ENCODE measurements around the gene PDLIM5.

Gene PDLIM5

GRCh38 chr4:94581766-94582165, 130.0 kb downstream of the PDLIM5 start:
- peaks cover 14% of the 10 kb centered on the region for H3K36me3 ChIP-seq (ENCODE audit: insufficient read depth, low read length)
- no peak overlapping the region for H3K4me3 ChIP-seq (ENCODE audit: low read length)
- peaks cover 12% of the 10 kb centered on the region for H3K4me1 ChIP-seq (ENCODE audit: insufficient read depth, low read length)
- H3K9ac ChIP-seq (ENCODE audit: low read depth, low read length) = no peak overlapping the region
- WGBS = 83% methylated on average over 1 of the region's 2 CpGs
- no peak overlapping the region for H3K27ac ChIP-seq (ENCODE audit: low read depth, low read length)
- no peaks in the 10 kb centered on the region for H3K27me3 ChIP-seq (ENCODE audit: insufficient read depth, low read length)
- no peaks in the 10 kb centered on the region for H3K9me3 ChIP-seq (ENCODE audit: insufficient read depth, low read depth, low read length)

GRCh38 chr4:94582517-94582916, 130.8 kb downstream of the PDLIM5 start:
- H3K36me3 ChIP-seq (ENCODE audit: insufficient read depth, low read length) = peaks cover 20% of the 10 kb centered on the region
- no peak overlapping the region for H3K4me3 ChIP-seq (ENCODE audit: low read length)
- H3K4me1 ChIP-seq (ENCODE audit: insufficient read depth, low read length) = peaks cover 5% of the 10 kb centered on the region
- 90% methylated on average over 2 of the region's 2 CpGs for WGBS
- H3K27ac ChIP-seq (ENCODE audit: low read depth, low read length) = no peak overlapping the region
- no peaks in the 10 kb centered on the region for H3K27me3 ChIP-seq (ENCODE audit: insufficient read depth, low read length)
- H3K9me3 ChIP-seq (ENCODE audit: insufficient read depth, low read depth, low read length) = no peaks in the 10 kb centered on the region
- no peak overlapping the region for H3K9ac ChIP-seq (ENCODE audit: low read depth, low read length)

GRCh38 chr4:94583914-94584641, 132.3 kb downstream of the PDLIM5 start:
- WGBS = 94% methylated on average over 3 of the region's 3 CpGs
- H3K36me3 ChIP-seq (ENCODE audit: insufficient read depth, low read length) = peaks cover 31% of the 10 kb centered on the region
- H3K4me1 ChIP-seq (ENCODE audit: insufficient read depth, low read length) = no peaks in the 10 kb centered on the region
- no peak overlapping the region for H3K27ac ChIP-seq (ENCODE audit: low read depth, low read length)
- no peak overlapping the region for H3K9ac ChIP-seq (ENCODE audit: low read depth, low read length)
- H3K27me3 ChIP-seq (ENCODE audit: insufficient read depth, low read length) = no peaks in the 10 kb centered on the region
- no peak overlapping the region for H3K4me3 ChIP-seq (ENCODE audit: low read length)
- H3K9me3 ChIP-seq (ENCODE audit: insufficient read depth, low read depth, low read length) = no peaks in the 10 kb centered on the region

GRCh38 chr4:94588896-94589693, 137.4 kb downstream of the PDLIM5 start:
- WGBS = no CpG with 5 or more reads among the region's 1 CpG
- H3K36me3 ChIP-seq (ENCODE audit: insufficient read depth, low read length) = peaks cover 36% of the 10 kb centered on the region
- no peaks in the 10 kb centered on the region for H3K9me3 ChIP-seq (ENCODE audit: insufficient read depth, low read depth, low read length)
- no peak overlapping the region for H3K4me3 ChIP-seq (ENCODE audit: low read length)
- no peak overlapping the region for H3K27ac ChIP-seq (ENCODE audit: low read depth, low read length)
- no peaks in the 10 kb centered on the region for H3K4me1 ChIP-seq (ENCODE audit: insufficient read depth, low read length)
- no peaks in the 10 kb centered on the region for H3K27me3 ChIP-seq (ENCODE audit: insufficient read depth, low read length)
- no peak overlapping the region for H3K9ac ChIP-seq (ENCODE audit: low read depth, low read length)

- Histone ChIP-seq H3K9me3 (ENCODE audit: insufficient read depth, low read depth, low read length) (no peaks in the 10 kb centered on the region), H3K27ac (ENCODE audit: low read depth, low read length) (no peak overlapping the region), H3K4me1 (ENCODE audit: insufficient read depth, low read length) (no peaks in the 10 kb centered on the region), H3K36me3 (ENCODE audit: insufficient read depth, low read length) (peaks cover 35% of the 10 kb centered on the region), H3K4me3 (ENCODE audit: low read length) (no peak overlapping the region), H3K9ac (ENCODE audit: low read depth, low read length) (no peak overlapping the region), H3K27me3 (ENCODE audit: insufficient read depth, low read length) (no peaks in the 10 kb centered on the region)
- WGBS = 91% methylated on average over 2 of the region's 2 CpGs
Measured at GRCh38 chr4:94590493-94590892, 138.8 kb downstream of the PDLIM5 start.

GRCh38 chr4:94591289-94591688, 139.5 kb downstream of the PDLIM5 start:
- WGBS = 96% methylated on average over 2 of the region's 2 CpGs
- Histone ChIP-seq H3K4me3 (ENCODE audit: low read length) (no peak overlapping the region), H3K9ac (ENCODE audit: low read depth, low read length) (no peak overlapping the region), H3K36me3 (ENCODE audit: insufficient read depth, low read length) (peaks cover 27% of the 10 kb centered on the region; the same call in 1 of the 2 replicates), H3K4me1 (ENCODE audit: insufficient read depth, low read length) (no peaks in the 10 kb centered on the region), H3K27ac (ENCODE audit: low read depth, low read length) (no peak overlapping the region), H3K9me3 (ENCODE audit: insufficient read depth, low read depth, low read length) (no peaks in the 10 kb centered on the region), H3K27me3 (ENCODE audit: insufficient read depth, low read length) (no peaks in the 10 kb centered on the region)

GRCh38 chr4:94595013-94595412, 143.3 kb downstream of the PDLIM5 start:
- H3K9ac ChIP-seq (ENCODE audit: low read depth, low read length) = no peak overlapping the region
- peaks cover 4% of the 10 kb centered on the region; the same call in 1 of the 2 replicates for H3K36me3 ChIP-seq (ENCODE audit: insufficient read depth, low read length)
- no peaks in the 10 kb centered on the region for H3K4me1 ChIP-seq (ENCODE audit: insufficient read depth, low read length)
- H3K27me3 ChIP-seq (ENCODE audit: insufficient read depth, low read length) = no peaks in the 10 kb centered on the region
- WGBS = 90% methylated on average over 1 of the region's 1 CpG
- no peak overlapping the region for H3K4me3 ChIP-seq (ENCODE audit: low read length)
- no peak overlapping the region for H3K27ac ChIP-seq (ENCODE audit: low read depth, low read length)
- no peaks in the 10 kb centered on the region for H3K9me3 ChIP-seq (ENCODE audit: insufficient read depth, low read depth, low read length)

GRCh38 chr4:94595880-94596483, 144.2 kb downstream of the PDLIM5 start:
- 74% methylated on average over 3 of the region's 5 CpGs for WGBS
- Histone ChIP-seq H3K27ac (ENCODE audit: low read depth, low read length) (no peak overlapping the region), H3K27me3 (ENCODE audit: insufficient read depth, low read length) (no peaks in the 10 kb centered on the region), H3K4me1 (ENCODE audit: insufficient read depth, low read length) (no peaks in the 10 kb centered on the region), H3K36me3 (ENCODE audit: insufficient read depth, low read length) (peaks cover 4% of the 10 kb centered on the region; the same call in 1 of the 2 replicates), H3K4me3 (ENCODE audit: low read length) (no peak overlapping the region), H3K9ac (ENCODE audit: low read depth, low read length) (no peak overlapping the region), H3K9me3 (ENCODE audit: insufficient read depth, low read depth, low read length) (no peaks in the 10 kb centered on the region)

GRCh38 chr4:94598758-94599157, 147.0 kb downstream of the PDLIM5 start:
- 95% methylated on average over 1 of the region's 1 CpG for WGBS

GRCh38 chr4:94603170-94603747, 151.5 kb downstream of the PDLIM5 start:
- H3K36me3 ChIP-seq (ENCODE audit: insufficient read depth, low read length) = no peaks in the 10 kb centered on the region
- no peak overlapping the region for H3K4me3 ChIP-seq (ENCODE audit: low read length)
- 93% methylated on average over 10 of the region's 10 CpGs for WGBS
- H3K9ac ChIP-seq (ENCODE audit: low read depth, low read length) = no peak overlapping the region
- H3K9me3 ChIP-seq (ENCODE audit: insufficient read depth, low read depth, low read length) = no peaks in the 10 kb centered on the region
- no peak overlapping the region for H3K27ac ChIP-seq (ENCODE audit: low read depth, low read length)
- H3K27me3 ChIP-seq (ENCODE audit: insufficient read depth, low read length) = no peaks in the 10 kb centered on the region
- H3K4me1 ChIP-seq (ENCODE audit: insufficient read depth, low read length) = no peaks in the 10 kb centered on the region

More at GRCh38 chr4:94598758-94599157, 147.0 kb downstream of the PDLIM5 start:
- Histone ChIP-seq H3K27me3 (ENCODE audit: insufficient read depth, low read length) (no peaks in the 10 kb centered on the region), H3K36me3 (ENCODE audit: insufficient read depth, low read length) (no peaks in the 10 kb centered on the region), H3K9me3 (ENCODE audit: insufficient read depth, low read depth, low read length) (no peaks in the 10 kb centered on the region), H3K27ac (ENCODE audit: low read depth, low read length) (no peak overlapping the region), H3K4me1 (ENCODE audit: insufficient read depth, low read length) (no peaks in the 10 kb centered on the region), H3K4me3 (ENCODE audit: low read length) (no peak overlapping the region), H3K9ac (ENCODE audit: low read depth, low read length) (no peak overlapping the region)

Data from HUES64 (cell line).